ENCODE results near the gene CERT1. TPM values are rescaled to one million over a fixed set of nuclear protein-coding genes. Genes with fewer than 3 reads are reported as not detected.

Gene CERT1
- polyA plus RNA-seq, 3 donors: 16.6 to 50.5 (median 45.9) TPM

GRCh38 chr5:75558981-75559632, 47.7 kb upstream of the CERT1 start:
- Histone ChIP-seq H3K4me1 (ENCODE audit: control insufficient read depth in 1 of 2, insufficient read depth in 2 of 2, low read length in 2 of 2) (peaks cover 11 to 32% of the 10 kb centered on the region in 2 donors), H3K9me3 (replicated peaks in 1 of 2; ENCODE audit: control insufficient read depth in 1 of 2, insufficient read depth in 1 of 2, low read length in 2 of 2) (peaks cover 0 to 3% of the 10 kb centered on the region in 2 donors), H3K4me2 (replicated peaks; ENCODE audit: extremely low read depth, low read length, poor library complexity, severe bottlenecking) (peak overlapping the region; percentile 73), H3K9ac (ENCODE audit: insufficient read depth, low read length, poor library complexity, severe bottlenecking) (peak overlapping the region; percentile 11), H3K36me3 (replicated peaks in 1 of 2; ENCODE audit: control insufficient read depth in 1 of 2, insufficient read depth in 2 of 2, low read length in 2 of 2) (peaks cover 3 to 27% of the 10 kb centered on the region in 2 donors), H3K4me3 (replicated peaks in 1 of 3; ENCODE audit: low read depth in 2 of 3, low read length in 3 of 3) (peak overlapping the region in 2 of 3 experiments; percentile 47 to 68), H3K27ac (ENCODE audit: low read depth in 1 of 2, low read length in 2 of 2) (peak overlapping the region; percentile 79 to 84), H3K79me2 (ENCODE audit: insufficient read depth, low read length) (peaks cover 79% of the 10 kb centered on the region), H2AFZ (ENCODE audit: insufficient read depth, low read depth, low read length, poor library complexity, severe bottlenecking) (no peak overlapping the region), H3K27me3 (ENCODE audit: control insufficient read depth in 2 of 2, insufficient read depth in 2 of 2, low read length in 2 of 2) (no peaks in the 10 kb centered on the region), H4K20me1 (ENCODE audit: insufficient read depth, low read length) (no peaks in the 10 kb centered on the region)
- no peak for TF ChIP-seq CTCF (IDR thresholded peaks at IDR 0.05)
- WGBS (ENCODE audit: insufficient coverage): 0% methylated on average over 1 of the region's 4 CpGs
- peak; percentile 59 to 84 (median 62) for DNase-seq
- Mint-ChIP-seq H3K9me3 (peaks cover 10 to 19% (median 14%) of the 10 kb centered on the region in 7 donors), H3K36me3 (peaks cover 49 to 50% of the 10 kb centered on the region in 2 donors), H3K4me1 (peaks cover 45% of the 10 kb centered on the region), H3K4me3 (peak overlapping the region; percentile 27 to 82), H3K27me3 (ENCODE audit: low read depth in 3 of 3) (peaks cover 0 to under 1% (median 0%) of the 10 kb centered on the region in 3 donors), H3K27ac (peak overlapping the region; percentile 83 to 93 (median 92))
- intact Hi-C loops (cut with micrococcal nuclease): no loop called here

DNA sequence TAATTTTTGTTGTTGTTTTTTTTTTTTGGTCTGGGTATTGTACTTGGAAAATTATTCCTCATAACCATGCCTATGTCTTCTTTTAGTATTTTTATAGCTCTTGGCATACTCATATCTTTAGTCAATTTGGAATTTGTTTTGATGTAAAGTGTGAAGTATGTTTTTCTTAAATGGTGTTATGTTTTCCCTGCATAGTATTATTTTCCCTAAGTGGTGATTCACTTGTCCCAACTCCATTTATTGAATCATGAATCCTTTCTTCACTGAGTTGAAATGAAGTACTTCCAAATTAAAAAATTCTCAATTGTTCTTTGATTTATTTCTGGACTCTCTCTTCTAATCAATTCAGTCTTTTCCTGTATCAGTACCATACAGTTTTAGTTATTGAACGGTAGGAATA, 46.8 kb upstream of the CERT1 start:
- no peak overlapping the region for H2AFZ ChIP-seq (ENCODE audit: insufficient read depth, low read depth, low read length, poor library complexity, severe bottlenecking)
- peak overlapping the region in 1 of 3 experiments; percentile 68 for H3K4me3 ChIP-seq (replicated peaks in 1 of 3; ENCODE audit: low read depth in 2 of 3, low read length in 3 of 3)
- no CpG with 5 or more reads among the region's 1 CpG for WGBS (ENCODE audit: insufficient coverage)
- intact Hi-C loops (cut with micrococcal nuclease): no loop called here
- H3K4me3 Mint-ChIP-seq: peak overlapping the region in 1 of 2 donors; percentile 21
- peaks cover 71% of the 10 kb centered on the region for H3K79me2 ChIP-seq (ENCODE audit: insufficient read depth, low read length)
- H3K4me2 ChIP-seq (replicated peaks; ENCODE audit: extremely low read depth, low read length, poor library complexity, severe bottlenecking): peak overlapping the region; percentile 73
- DNase-seq: no peak
- H3K27ac Mint-ChIP-seq: peak overlapping the region; percentile 78 to 93 (median 91)
- no peaks in the 10 kb centered on the region for H3K27me3 ChIP-seq (ENCODE audit: control insufficient read depth in 2 of 2, insufficient read depth in 2 of 2, low read length in 2 of 2)
- peaks cover 4 to 10% (median 8%) of the 10 kb centered on the region in 7 donors for H3K9me3 Mint-ChIP-seq
- peaks cover 56 to 57% of the 10 kb centered on the region in 2 donors for H3K36me3 Mint-ChIP-seq
- H3K27ac ChIP-seq (ENCODE audit: low read depth in 1 of 2, low read length in 2 of 2): peak overlapping the region in 1 of 2 donors; percentile 84
- no peak overlapping the region for H3K9ac ChIP-seq (ENCODE audit: insufficient read depth, low read length, poor library complexity, severe bottlenecking)
- H3K4me1 Mint-ChIP-seq: peaks cover 36% of the 10 kb centered on the region
- peaks cover 11 to 32% of the 10 kb centered on the region in 2 donors for H3K4me1 ChIP-seq (ENCODE audit: control insufficient read depth in 1 of 2, insufficient read depth in 2 of 2, low read length in 2 of 2)
- no peaks in the 10 kb centered on the region for H4K20me1 ChIP-seq (ENCODE audit: insufficient read depth, low read length)
- peaks cover 12 to 36% of the 10 kb centered on the region in 2 donors for H3K36me3 ChIP-seq (replicated peaks in 1 of 2; ENCODE audit: control insufficient read depth in 1 of 2, insufficient read depth in 2 of 2, low read length in 2 of 2)
- no peak for TF ChIP-seq CTCF (IDR thresholded peaks at IDR 0.05)
- peaks cover 0 to 3% of the 10 kb centered on the region in 2 donors for H3K9me3 ChIP-seq (replicated peaks in 1 of 2; ENCODE audit: control insufficient read depth in 1 of 2, insufficient read depth in 1 of 2, low read length in 2 of 2)
- no peaks in the 10 kb centered on the region for H3K27me3 Mint-ChIP-seq (ENCODE audit: low read depth in 3 of 3)
